H1 (cell line): ENCODE results near the gene SNX24. TPM values are rescaled to one million over a fixed set of nuclear protein-coding genes. Genes with fewer than 3 reads are reported as not detected.

Experiments
- CHD2 ChIP-seq: IDR thresholded peaks from 2 replicates; pipeline ENCODE4 v1.6.1; 2012; ENCODE audit warnings: low read length, improper control_type of control experiment
- CREB1 ChIP-seq: IDR thresholded peaks from 2 replicates; pipeline ENCODE4 v1.6.1; 2012; ENCODE audit warnings: inconsistent platforms
- SIX5 ChIP-seq: IDR thresholded peaks from 2 replicates; pipeline ENCODE4 v1.6.1; 2011; ENCODE audit warnings: mild to moderate bottlenecking, low read depth, low read length
- SP1 ChIP-seq: IDR thresholded peaks from 2 replicates; pipeline ENCODE4 v1.6.1; 2011; ENCODE audit warnings: low read depth, low read length
- YY1 ChIP-seq: IDR thresholded peaks from 2 replicates; pipeline ENCODE4 v1.6.1; 2011; ENCODE audit warnings: low read depth, mild to moderate bottlenecking, low read length
- polyA plus RNA-seq, 7 experiments: library from polyadenylated mRNA; depleted of rRNA in 3 of 7; stranded (reverse) in 5 of 7; unstranded in 2 of 7; fragments of >200 nt in 5 of 7; fragments of 200-250 nt in 2 of 7; gene quantifications; 1 replicate in 5 of 7; 2 replicates in 1 of 7; 4 replicates in 1 of 7; pipeline versions ENCODE4 v1.2.1 to v1.2.3, GENCODE V29; 2011 to 2013; ENCODE audit warnings: missing spikeins in 2 of 7, mixed read lengths in 2 of 7
- total RNA-seq: library from RNA; stranded (reverse); fragmentation: NEBNext Ultra II Directional; extraction: Animal tissue kit (Norgen Biotek cat#: 25700); gene quantifications from 2 replicates; pipeline ENCODE4 v1.2.1, GENCODE V29; 2021

The SNX24 gene
- total and polyA plus RNA-seq, 2 of the 8 experiments (the other 6 are each of a cell fraction or from before 2014, with no cell fraction given) = 7.3 to 14.3 TPM

DNA sequence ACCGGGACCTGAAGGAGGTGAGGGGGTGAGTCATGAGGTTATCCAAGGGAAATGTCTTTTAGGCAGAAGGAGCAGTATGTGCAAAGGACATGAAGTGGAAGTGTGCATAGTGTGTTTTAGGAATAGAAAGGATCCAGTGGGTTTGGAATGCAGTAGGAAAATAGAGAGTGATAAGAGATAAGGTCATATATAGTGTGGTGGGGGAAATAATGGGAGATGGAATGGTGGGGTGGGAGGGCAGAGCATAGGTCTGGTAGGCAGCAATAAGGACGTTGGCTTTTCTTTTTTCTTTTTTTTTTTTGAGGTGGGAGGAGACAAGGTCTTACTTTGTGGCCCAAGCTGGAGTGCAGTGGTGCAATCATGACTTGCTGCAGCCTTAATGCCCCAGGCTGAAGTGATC lies 17.8 kb downstream of the SNX24 start (continued):
- TF ChIP-seq CHD2 = no peak
- TF ChIP-seq SP1 = no peak
- TF ChIP-seq CREB1 = no peak
- no peak for TF ChIP-seq YY1
- TF ChIP-seq SIX5 = no peak
